GM12865 (cell line): Measurements from ENCODE around the gene PNMA6E.
A peak's percentile ranks its signal among the peaks of the same experiment; 100 is the strongest.

Source experiments
- DNase-seq: peaks from one replicate; pipeline ENCODE4 v3.0.0; 2010; ENCODE audit warnings: low read depth
- H3K4me3 ChIP-seq: 2 replicates; pipeline ENCODE4 v1.5.1; 2011; ENCODE audit warnings: mild to moderate bottlenecking, low read depth, low read length, control low read depth
- CTCF ChIP-seq: IDR thresholded peaks from 2 replicates; pipeline ENCODE4 v1.5.1; 2011; ENCODE audit warnings: low read length, control low read depth, low read depth, inconsistent platforms; ENCODE audit not compliant: insufficient read depth; ENCODE audit errors: missing control alignments

Gene PNMA6E

DNA sequence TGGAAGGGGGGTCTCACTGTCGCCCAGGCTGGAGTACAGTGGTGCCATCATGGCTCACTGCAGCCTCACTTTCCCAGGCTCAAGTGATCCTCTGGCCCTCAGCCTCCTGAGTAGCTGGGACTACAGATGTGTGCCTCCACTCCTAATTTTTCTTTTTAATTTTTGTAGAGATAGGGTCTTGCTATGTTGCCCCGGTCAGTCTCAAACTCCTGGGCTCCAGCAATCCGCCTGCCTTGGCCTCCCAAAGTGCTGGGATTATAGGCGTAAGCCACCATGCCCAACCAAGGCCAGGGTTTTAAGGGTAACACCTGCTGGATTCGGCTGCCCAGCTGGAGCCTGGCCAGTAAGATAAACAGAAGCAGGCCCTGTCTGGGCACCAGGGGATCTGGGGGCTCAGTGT is 41.3 kb upstream of the PNMA6E start:
- TF ChIP-seq CTCF, result no peak
- DNase-seq, result no peak
- no peak overlapping the region for H3K4me3 ChIP-seq

GRCh38 chrX:153441981-153442380 is 40.8 kb upstream of the PNMA6E start:
- no peak for TF ChIP-seq CTCF
- DNase-seq, result no peak
- H3K4me3 ChIP-seq, result no peak overlapping the region

DNA sequence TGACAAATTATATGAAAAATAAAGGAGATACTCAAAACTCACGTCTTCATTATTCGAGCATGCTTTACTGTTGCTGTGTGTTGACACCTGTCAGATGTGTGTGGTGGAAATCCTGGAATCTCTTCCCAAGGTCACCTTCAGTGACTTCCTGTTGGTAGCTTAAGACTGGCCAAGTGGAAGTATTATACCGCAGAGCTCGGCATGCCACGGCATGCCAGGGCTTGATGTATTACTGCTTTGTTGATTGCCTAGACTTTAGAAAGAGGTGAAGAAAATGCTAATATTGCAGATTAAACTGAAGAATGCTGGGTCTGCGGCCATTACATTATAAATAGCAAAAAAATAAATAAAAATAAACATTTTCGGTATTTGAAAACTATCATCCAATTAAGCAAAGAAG is 40.1 kb upstream of the PNMA6E start:
- H3K4me3 ChIP-seq, result no peak overlapping the region
- DNase-seq, result no peak
- no peak for TF ChIP-seq CTCF

GRCh38 chrX:153440556-153441135 is 39.5 kb upstream of the PNMA6E start:
- TF ChIP-seq CTCF, result no peak
- no peak for DNase-seq
- H3K4me3 ChIP-seq, result no peak overlapping the region

GRCh38 chrX:153439977-153440376 is 38.8 kb upstream of the PNMA6E start:
- no peak for DNase-seq
- no peak for TF ChIP-seq CTCF
- no peak overlapping the region for H3K4me3 ChIP-seq

GRCh38 chrX:153438532-153438931 is 37.4 kb upstream of the PNMA6E start:
- H3K4me3 ChIP-seq, result no peak overlapping the region
- DNase-seq, result peak; percentile 17
- TF ChIP-seq CTCF, result peak; percentile 5

- no peak for DNase-seq
- no peak for TF ChIP-seq CTCF
- H3K4me3 ChIP-seq, result no peak overlapping the region
Observed at GRCh38 chrX:153435845-153436244, 34.7 kb upstream of the PNMA6E start.
